Stimulated activated CD8-positive, alpha-beta memory T cell treated with anti-CD3 and anti-CD28 coated beads, Interleukin-4, amount 100 ng/mL, for 4 hours (primary cell): Measurements from ENCODE around the gene SPATA25.

ENCODE experiments used
- DNase-seq, 2 donors: peaks; one replicate each; pipeline ENCODE4 v3.0.0-alpha.2; 2020; ENCODE audit warnings: low read depth in 2 of 2, low spot score in 1 of 2

SPATA25 gene

GRCh38 chr20:45841407-45842129 lies 45.9 kb downstream of the SPATA25 start:
- no peak for DNase-seq

- DNase-seq = no peak
These were observed 46.7 kb downstream of the SPATA25 start for GRCh38 chr20:45840700-45841198.

GRCh38 chr20:45836841-45837240 lies 50.6 kb downstream of the SPATA25 start:
- DNase-seq = no peak
